HG02588 (cell line): Measurements from ENCODE around the gene COA8.
"Not testable (repeated sequence)": the region's sequence is repeated elsewhere in the genome, so short reads cannot be mapped to it uniquely, and the experiment has no call there.

ENCODE experiments used
- ATAC-seq: cut with Tn5 transposase; IDR thresholded peaks from one replicate; pipeline ENCODE4 v1.9.1; 2021; ENCODE audit warnings: mild to moderate bottlenecking, moderate library complexity; ENCODE audit not compliant: unreplicated experiment

The COA8 gene

GRCh38 chr14:103568952-103569351 is 6.2 kb downstream of the COA8 start:
- ATAC-seq: no peak

GRCh38 chr14:103569408-103569807 is 6.6 kb downstream of the COA8 start:
- ATAC-seq: no peak

- ATAC-seq: no peak
Observed at GRCh38 chr14:103574104-103574503, 11.3 kb downstream of the COA8 start.

GRCh38 chr14:103574707-103575285 is 12.0 kb downstream of the COA8 start:
- no peak for ATAC-seq

- ATAC-seq: no peak
Observed at GRCh38 chr14:103576371-103577024, 13.7 kb downstream of the COA8 start.

GRCh38 chr14:103578401-103579075 is 15.8 kb downstream of the COA8 start:
- ATAC-seq: no peak

GRCh38 chr14:103581206-103581605 is 18.4 kb downstream of the COA8 start:
- ATAC-seq: no peak

- ATAC-seq: no peak
Observed at GRCh38 chr14:103581954-103582703, 19.4 kb downstream of the COA8 start.

- ATAC-seq: no peak
Observed at GRCh38 chr14:103584326-103584915, 21.7 kb downstream of the COA8 start.

GRCh38 chr14:103593577-103593976 is 30.8 kb downstream of the COA8 start:
- ATAC-seq: peak; percentile 71

GRCh38 chr14:103594265-103594664 is 31.5 kb downstream of the COA8 start:
- ATAC-seq: no peak

- ATAC-seq: no peak
Observed at GRCh38 chr14:103597623-103598377, 35.0 kb downstream of the COA8 start.

GRCh38 chr14:103600503-103600902 is 37.7 kb downstream of the COA8 start:
- ATAC-seq: no peak

GRCh38 chr14:103604620-103605019 is 41.9 kb downstream of the COA8 start:
- no peak for ATAC-seq

GRCh38 chr14:103606963-103607668 is 44.4 kb downstream of the COA8 start:
- no peak for ATAC-seq

- ATAC-seq: no peak
Observed at GRCh38 chr14:103607822-103608221, 45.1 kb downstream of the COA8 start.

- not testable (repeated sequence) for ATAC-seq
Observed at GRCh38 chr14:103609081-103609480, 46.3 kb downstream of the COA8 start.

GRCh38 chr14:103611215-103611614 is 48.5 kb downstream of the COA8 start:
- ATAC-seq: no peak

- ATAC-seq: no peak
Observed at GRCh38 chr14:103613517-103613916, 50.8 kb downstream of the COA8 start.
